Large intestine (tissue), 12 donors: ENCODE data around the gene ZNF560. TPM values are rescaled to one million over a fixed set of nuclear protein-coding genes. Genes with fewer than 3 reads are reported as not detected.
"Not testable (repeated sequence)": the region's sequence is repeated elsewhere in the genome, so short reads cannot be mapped to it uniquely, and the experiment has no call there.

Source experiments
- DNase-seq, 2 donors: peaks; one replicate each; pipeline versions ENCODE4 v3.0.0 to v3.0.0-alpha.2; 2013
- H3K27ac ChIP-seq: one replicate; pipeline ENCODE4 v1.5.1; 2013; ENCODE audit warnings: low read length
- H3K27me3 ChIP-seq: 2 replicates; pipeline ENCODE4 v1.6.1; 2013; ENCODE audit warnings: low read length; ENCODE audit not compliant: control insufficient read depth, insufficient read depth
- H3K36me3 ChIP-seq: 2 replicates; pipeline ENCODE4 v1.6.1; 2013; ENCODE audit warnings: low read length; ENCODE audit not compliant: control insufficient read depth, insufficient read depth
- H3K4me1 ChIP-seq: one replicate; pipeline ENCODE4 v1.6.1; 2013; ENCODE audit warnings: low read length; ENCODE audit not compliant: control insufficient read depth, insufficient read depth
- H3K4me3 ChIP-seq: one replicate; pipeline ENCODE4 v1.5.1; 2013; ENCODE audit warnings: low read length
- H3K9me3 ChIP-seq: one replicate; pipeline ENCODE4 v1.6.1; 2013; ENCODE audit warnings: mild to moderate bottlenecking, low read depth, low read length, moderate library complexity; ENCODE audit not compliant: control insufficient read depth
- WGBS: methylation state at CpG from one replicate; pipeline ENCODE4 v1.1.5; 2013; ENCODE audit warnings: low lambda C conversion rate; ENCODE audit not compliant: insufficient coverage; 5-methylcytosine and 5-hydroxymethylcytosine counted together
- long read RNA-seq, 11 donors: transcript quantifications; one replicate each; lab custom pipeline, GENCODE V29; 2026
- polyA plus RNA-seq: library from polyadenylated mRNA; unstranded; fragments of 120-200 nt; gene quantifications from one replicate; pipeline ENCODE4 v1.2.1, GENCODE V29; 2013

ZNF560 gene
- 0.06 TPM for polyA plus RNA-seq
- long read RNA-seq, donor 1, result 0 reads
- long read RNA-seq, donor 2, result 0 reads
- long read RNA-seq, donor 3, result 0 reads
- long read RNA-seq, donor 4, result 0 reads
- long read RNA-seq, donor 5, result 0 reads
- long read RNA-seq, donor 6, result 0 reads
- long read RNA-seq, donor 7, result 0 reads
- long read RNA-seq, donor 8, result 0 reads
- long read RNA-seq, donor 9, result 0 reads
- long read RNA-seq, donor 10, result 0 reads
- long read RNA-seq, donor 11, result 0 reads

DNA sequence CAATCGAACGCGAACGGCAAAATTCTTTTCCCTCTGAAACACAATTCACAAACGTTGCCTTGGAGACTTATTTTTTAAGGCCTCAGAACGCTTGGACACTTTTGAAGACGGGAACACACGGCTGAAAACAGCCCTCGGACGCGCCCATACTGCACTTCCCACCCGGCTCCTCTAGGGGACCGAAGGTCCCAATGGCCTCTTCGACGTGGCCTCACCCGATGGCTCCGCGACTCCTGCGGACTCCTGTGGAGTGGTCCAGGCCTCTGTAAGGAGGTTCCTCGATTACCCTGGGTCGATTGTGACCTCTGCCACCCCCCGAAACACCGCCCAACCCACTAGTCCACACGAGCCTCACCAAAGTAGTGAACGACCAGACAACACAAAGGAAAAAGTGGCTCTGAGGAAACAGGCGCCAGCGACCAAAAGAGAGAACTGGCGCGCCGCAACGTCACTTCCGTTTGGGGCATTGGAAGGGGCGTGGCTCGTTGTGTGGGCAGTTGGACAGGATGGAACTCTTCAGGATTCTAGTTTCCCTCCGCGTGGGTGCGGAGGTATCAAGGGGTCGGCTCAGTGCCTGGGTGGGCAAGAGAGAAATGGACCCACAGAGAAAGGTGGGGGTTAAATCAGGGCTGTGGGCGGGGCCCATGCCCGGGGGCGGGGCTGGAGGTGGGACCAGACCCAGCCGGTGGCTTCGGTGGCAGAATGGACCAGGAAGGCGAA lies at the start of gene ZNF560:
TSS of gene ZNF560 (minus strand) at position 434 of the 720 bp plus-strand sequence. CDS start 23,303 bp downstream, outside the sequence.
- DNase-seq, result no peak
- H3K27ac ChIP-seq, result no peak within 1 kb of the TSS
- H3K4me1 ChIP-seq, result no peaks in the 10 kb centered on the region
- WGBS, result 0% methylated on average over 5 of the region's 44 CpGs
- peaks cover 13% of the 10 kb centered on the region for H3K9me3 ChIP-seq
- H3K36me3 ChIP-seq, result no peaks in the 10 kb centered on the region
- no peaks in the 10 kb centered on the region for H3K27me3 ChIP-seq
- no peak within 1 kb of the TSS for H3K4me3 ChIP-seq

DNA sequence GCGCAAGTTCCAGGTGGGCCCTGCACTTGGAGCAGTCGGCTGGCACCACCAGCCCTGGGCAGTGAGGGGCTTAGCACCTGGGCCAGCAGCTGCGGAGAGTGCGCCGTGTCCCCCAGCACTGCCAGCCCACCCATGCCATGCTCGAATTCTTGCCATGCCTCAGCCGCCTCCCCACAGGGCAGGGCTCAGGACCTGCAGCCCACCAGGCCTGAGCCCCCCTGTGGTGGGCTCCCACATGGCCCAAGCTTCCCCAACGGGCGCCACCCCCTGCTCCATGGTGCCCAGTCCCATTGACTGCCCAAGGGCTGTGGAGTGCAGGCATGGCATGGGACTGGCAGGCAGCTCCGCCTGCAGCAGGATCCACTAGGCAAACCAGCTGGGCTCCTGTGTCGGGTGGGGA lies 49.5 kb upstream of the ZNF560 start:
- no CpG with 5 or more reads among the region's 11 CpGs for WGBS
- Histone ChIP-seq H3K36me3 (no peaks in the 10 kb centered on the region), H3K27ac (no peak overlapping the region), H3K4me1 (no peaks in the 10 kb centered on the region), H3K9me3 (peaks cover 7% of the 10 kb centered on the region), H3K27me3 (no peaks in the 10 kb centered on the region), H3K4me3 (no peak overlapping the region)
- DNase-seq, result no peak

DNA sequence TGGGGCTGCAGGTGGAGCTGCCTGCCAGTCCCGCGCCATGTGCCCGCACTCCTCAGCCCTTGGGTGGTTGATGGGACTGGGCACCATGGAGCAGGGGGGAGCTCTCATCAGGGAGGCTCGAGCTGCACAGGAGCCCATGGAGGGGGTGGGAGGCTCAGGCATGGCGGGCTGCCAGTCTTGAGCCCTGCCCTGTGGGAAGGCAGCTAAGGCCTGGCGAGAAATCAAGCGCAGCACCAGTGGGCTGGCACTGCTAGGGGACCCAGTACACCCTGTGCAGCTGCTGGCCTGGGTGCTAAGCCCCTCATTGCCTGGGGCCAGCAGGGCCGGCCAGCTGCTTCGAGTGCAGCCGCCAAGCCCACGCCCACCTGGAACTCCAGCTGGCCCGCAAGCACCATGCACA lies 42.9 kb upstream of the ZNF560 start:
- not testable (repeated sequence) for H3K27ac ChIP-seq, H3K4me3 ChIP-seq, H3K36me3 ChIP-seq, H3K27me3 ChIP-seq, DNase-seq, H3K4me1 ChIP-seq
- WGBS, result no CpG with 5 or more reads among the region's 12 CpGs
- H3K9me3 ChIP-seq, result peaks cover 13% of the 10 kb centered on the region

DNA sequence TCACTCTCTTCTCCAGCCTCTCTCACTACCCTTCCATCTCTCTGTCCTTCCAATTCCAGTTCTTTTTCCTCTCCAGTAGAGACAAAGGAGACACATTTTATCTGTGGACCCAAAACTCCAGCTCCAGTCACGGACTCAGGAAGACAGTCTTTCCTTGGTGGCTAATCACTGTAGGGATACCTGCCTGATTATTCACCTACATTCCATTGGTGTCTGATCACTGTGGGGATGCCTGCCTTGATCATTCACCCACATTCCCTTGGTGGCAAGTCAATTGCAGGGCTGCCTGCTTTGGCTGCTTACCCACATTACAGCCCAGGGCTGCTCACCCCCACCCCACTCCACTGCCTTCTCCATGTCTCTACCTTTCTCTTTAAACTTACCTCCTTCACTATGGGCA lies 41.5 kb upstream of the ZNF560 start:
- not testable (repeated sequence) for H3K27ac ChIP-seq, H3K27me3 ChIP-seq, H3K4me3 ChIP-seq, H3K4me1 ChIP-seq, DNase-seq
- H3K9me3 ChIP-seq, result peaks cover 22% of the 10 kb centered on the region
- WGBS, result no CpG with 5 or more reads among the region's 1 CpG
- H3K36me3 ChIP-seq, result peaks cover 14% of the 10 kb centered on the region

DNA sequence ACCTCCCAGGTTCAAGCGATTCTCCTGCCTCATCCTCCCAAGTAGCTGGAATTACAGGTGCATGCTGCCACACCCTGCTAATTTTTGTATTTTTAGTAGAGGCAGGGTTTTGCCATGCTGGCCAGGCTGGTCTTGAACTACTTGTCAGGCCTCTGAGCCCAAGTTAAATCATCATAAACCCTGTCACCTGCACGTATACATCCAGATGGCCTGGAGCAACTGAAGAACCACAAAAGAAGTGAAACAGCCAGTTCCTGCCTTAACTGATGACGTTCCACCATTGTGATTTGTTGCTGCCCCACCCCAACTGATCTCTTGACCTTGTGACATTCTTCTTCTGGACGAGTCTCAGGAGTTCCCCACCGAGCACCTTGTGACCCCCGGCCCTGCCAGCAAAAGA lies 40.8 kb upstream of the ZNF560 start:
- WGBS, result no CpG with 5 or more reads among the region's 6 CpGs
- peaks cover 26% of the 10 kb centered on the region for H3K9me3 ChIP-seq

DNA sequence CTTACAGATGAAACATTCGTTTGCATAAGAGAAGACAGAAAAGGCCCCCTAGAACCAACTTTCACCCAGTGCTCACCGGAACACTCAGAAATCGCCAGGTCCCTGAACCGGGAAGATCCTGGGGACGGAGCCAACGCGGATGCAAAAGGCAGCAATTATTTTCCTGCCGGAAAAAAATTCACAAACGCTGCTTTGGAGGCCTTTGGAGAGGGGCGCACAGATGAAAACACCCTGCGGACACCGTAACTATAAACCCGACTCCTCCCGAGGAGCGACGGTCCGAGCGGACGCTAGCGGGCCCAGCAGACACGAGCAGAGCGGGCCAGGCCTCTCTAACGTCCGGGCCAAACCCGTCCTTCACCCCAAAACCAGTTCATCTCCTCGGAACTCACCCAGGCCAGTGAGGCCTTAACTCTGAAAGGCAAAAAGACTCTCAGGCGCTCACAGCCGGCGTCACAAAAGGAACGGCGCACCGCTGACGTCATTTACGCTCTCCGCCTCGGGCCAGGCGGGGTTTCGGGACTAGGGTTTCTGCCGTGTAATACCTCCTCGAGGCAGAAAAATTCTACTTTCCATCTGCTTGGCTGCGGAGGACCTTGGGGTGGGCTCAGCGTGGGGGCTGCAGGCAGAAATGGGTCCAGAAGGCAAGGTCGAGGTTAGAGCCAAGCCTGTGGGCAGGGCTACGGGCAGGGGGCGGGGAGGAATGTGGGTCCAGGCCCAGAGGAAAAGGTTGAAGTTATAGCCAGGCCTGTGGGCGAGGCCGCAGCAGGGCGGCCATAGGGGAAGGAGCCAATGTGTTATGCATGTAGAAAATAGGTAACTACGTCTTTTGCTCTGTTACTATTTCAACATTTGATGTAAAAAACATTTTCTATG lies 40.0 kb upstream of the ZNF560 start, which contains the start of gene ZNF426:
TSS of gene ZNF426 (minus strand) at position 463 of the 876 bp plus-strand sequence. CDS start 2,413 bp downstream, outside the sequence.
- Histone ChIP-seq H3K27me3 (no peaks in the 10 kb centered on the region), H3K9me3 (peaks cover 27% of the 10 kb centered on the region), H3K27ac (peak within 1 kb of the TSS; percentile 97), H3K4me1 (no peaks in the 10 kb centered on the region), H3K4me3 (peak within 1 kb of the TSS; percentile 88), H3K36me3 (peaks cover 29% of the 10 kb centered on the region)
- WGBS, result 0% methylated on average over 2 of the region's 49 CpGs
- DNase-seq, result peak; percentile 90 to 96

More for the DNA sequence above, 40.8 kb upstream of the ZNF560 start:
- Histone ChIP-seq H3K27ac (peak overlapping the region; percentile 97), H3K36me3 (peaks cover 21% of the 10 kb centered on the region), H3K4me3 (peak overlapping the region; percentile 88)
- DNase-seq, H3K27me3 ChIP-seq, H3K4me1 ChIP-seq: not testable (repeated sequence)

DNA sequence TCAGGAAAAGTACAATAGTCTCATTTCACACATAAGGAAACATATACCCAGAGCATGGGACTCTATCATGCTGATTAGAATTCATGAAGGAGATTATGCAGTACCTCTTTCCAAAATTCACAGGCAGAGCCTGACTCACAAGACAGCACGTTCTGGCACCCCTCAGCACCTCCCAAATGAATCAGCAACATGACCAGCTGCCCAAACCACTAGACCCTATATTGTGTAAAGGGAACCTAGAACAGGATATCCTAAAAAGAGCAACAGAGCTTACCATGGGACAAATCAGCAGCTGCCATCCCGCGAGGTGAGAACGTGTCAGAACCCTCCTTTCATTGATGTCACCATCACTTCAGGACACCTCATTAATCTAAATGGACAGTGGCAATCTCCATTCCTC lies 37.5 kb upstream of the ZNF560 start:
- Histone ChIP-seq H3K27me3 (no peaks in the 10 kb centered on the region), H3K27ac (no peak overlapping the region), H3K4me3 (no peak overlapping the region), H3K9me3 (peaks cover 22% of the 10 kb centered on the region), H3K4me1 (no peaks in the 10 kb centered on the region), H3K36me3 (peaks cover 54% of the 10 kb centered on the region)
- DNase-seq, result no peak
- WGBS, result no CpG with 5 or more reads among the region's 4 CpGs

DNA sequence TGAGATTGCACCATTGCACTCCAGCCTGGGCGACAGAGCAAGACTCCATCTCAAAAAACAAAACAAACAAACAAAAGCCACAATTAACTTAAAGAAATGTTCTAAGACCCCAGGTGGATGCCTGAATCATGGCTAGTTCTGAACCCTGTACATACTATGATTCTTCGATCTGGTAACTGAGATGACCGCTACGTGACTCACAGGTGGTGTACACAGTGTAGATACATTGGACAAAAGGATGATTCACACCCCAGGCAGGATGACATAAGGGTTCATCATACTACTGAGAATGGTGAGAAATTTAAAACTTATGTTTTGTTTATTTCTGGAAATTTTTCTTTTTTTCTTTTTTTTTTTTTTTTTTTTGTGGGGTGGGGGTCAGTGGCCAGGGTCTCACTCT lies 33.5 kb upstream of the ZNF560 start:
- Histone ChIP-seq H3K9me3 (peaks cover 41% of the 10 kb centered on the region), H3K36me3 (peaks cover 89% of the 10 kb centered on the region), H3K27ac (no peak overlapping the region), H3K4me1 (no peaks in the 10 kb centered on the region), H3K27me3 (no peaks in the 10 kb centered on the region), H3K4me3 (no peak overlapping the region)
- no CpG with 5 or more reads among the region's 4 CpGs for WGBS
- no peak for DNase-seq

DNA sequence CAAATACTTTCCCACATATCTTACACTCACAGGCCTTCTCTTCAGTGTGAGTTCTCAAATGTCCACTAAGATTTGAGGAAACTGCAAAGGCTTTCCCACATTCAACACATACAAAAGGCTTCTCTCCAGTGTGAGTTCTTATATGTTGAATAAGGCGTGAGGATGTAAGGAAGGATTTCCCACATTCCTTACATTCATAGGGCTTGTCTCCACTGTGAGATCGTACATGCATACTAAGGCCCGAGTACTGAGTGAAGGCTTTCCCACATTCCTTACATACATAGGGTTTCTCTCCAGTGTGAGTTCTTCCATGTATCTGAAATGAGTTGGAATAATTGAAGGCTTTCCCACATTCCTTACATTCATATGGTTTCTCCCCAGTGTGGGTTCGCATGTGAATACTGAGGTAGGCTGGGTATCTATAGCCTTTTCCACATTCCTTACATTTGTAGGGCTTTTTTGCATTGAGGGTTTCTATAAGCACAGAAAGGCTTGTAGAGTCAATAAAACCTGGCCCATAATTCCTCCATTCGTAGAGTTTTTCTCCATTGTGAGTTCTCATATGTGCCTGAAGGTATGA lies 30.4 kb upstream of the ZNF560 start:
- no peaks in the 10 kb centered on the region for H3K4me1 ChIP-seq
- H3K27me3 ChIP-seq, result no peaks in the 10 kb centered on the region
- peaks cover 66% of the 10 kb centered on the region for H3K36me3 ChIP-seq
- H3K9me3 ChIP-seq, result peaks cover 26% of the 10 kb centered on the region
- no peak for DNase-seq
- no CpG with 5 or more reads among the region's 5 CpGs for WGBS
- no peak overlapping the region for H3K4me3 ChIP-seq
- H3K27ac ChIP-seq, result no peak overlapping the region
